Stimulated activated CD4-positive, alpha-beta T cell treated with anti-CD3 and anti-CD28 coated beads, Interleukin-4, amount 100 ng/mL, for 4 hours (primary cell): ENCODE measurements around the gene MOB3C.

Experiments used
- DNase-seq, 2 experiments: peaks; one replicate each; pipeline ENCODE4 v3.0.0-alpha.2; 2020

MOB3C gene

DNA sequence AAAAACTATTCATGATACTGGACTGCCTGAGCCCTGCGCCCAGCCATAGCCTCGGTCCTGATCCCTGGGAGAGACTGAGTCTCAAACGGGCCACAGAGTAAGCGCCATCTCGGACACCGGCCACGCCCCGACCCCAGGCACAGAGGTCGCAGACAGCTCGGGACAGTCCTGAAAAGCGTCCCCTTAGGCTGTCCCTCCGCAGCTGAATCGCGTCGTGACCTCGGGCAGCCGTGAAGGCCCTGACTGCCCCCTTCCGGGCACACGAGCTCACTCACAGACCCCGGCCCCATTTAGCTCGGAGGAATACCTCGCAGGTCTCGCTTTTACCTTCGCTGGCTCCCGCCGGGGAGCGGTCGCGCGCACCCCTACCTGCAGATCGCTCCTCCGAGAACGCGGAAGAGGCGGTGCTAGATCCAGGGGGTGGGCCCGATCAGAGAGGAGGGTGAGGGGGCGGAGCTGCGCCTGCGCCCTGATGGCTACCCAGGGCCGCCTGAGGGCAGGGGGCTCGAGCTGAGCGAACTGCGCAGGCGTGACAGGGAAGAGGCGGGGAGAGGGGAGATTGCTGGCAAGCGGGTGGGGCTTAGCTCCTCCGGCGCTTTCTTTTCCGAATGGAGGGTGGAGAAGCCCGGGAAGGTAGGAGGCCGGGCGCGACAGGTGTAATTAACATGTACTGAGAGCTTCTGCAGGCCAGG lies 12.6 kb downstream of the MOB3C start, which contains the start of gene MKNK1:
MKNK1 (minus strand) TSS at position 411 of the 692 bp plus-strand sequence. CDS start 20,941 bp downstream, outside the sequence.
- peak; percentile 98 to 99 for DNase-seq

DNA sequence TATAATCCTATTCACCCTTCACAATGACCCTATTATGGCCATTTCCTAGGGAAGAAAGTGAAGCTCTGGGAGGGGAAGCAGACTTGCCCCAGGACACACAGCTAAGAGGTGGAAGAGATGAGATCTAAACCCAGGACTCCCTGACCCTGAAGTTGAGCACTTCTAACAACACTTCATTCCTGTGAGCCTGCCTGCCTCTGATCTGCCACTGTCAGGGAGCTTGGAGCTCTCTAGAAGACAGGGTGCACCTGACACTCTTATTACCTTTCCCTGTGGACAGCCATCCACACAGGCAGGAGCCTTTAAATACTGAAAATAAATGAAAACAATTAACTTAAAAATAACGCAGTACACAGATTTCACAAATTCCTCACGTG lies 13.1 kb downstream of the MOB3C start:
- no peak for DNase-seq

DNA sequence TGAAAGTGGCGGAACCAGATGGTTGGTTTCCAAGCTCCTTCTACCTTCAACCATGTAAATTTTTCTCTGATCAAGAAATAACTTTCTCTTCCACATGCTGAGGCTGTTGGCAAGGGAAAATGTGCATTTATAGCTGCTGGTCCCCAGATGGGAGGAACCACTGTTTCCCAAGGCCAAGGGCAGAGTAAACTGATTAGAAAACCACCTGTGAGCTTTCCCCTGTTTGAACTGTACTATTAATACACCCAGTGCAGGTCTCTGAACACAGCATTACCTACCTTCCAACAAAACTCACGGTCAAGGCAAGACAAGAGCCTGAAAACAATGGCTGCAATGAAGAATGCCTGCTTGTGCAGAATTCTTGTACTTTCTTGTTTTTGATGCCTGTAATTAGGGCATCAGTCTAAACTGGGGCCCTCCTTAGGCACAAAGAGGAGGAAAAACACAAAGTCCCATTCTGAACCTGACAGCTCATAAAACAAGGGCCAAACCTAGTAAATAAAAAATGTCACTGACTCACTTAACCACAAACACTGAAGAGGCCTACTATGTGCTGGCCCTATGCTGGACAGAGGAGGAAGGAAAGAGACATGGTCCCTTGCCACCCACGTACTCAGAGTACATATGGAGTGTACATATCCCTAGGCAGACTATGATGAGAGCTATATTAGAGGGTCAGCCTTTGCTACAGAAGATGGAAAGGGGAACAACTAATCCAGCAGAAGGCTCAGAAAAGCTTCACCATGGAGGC lies 15.2 kb downstream of the MOB3C start:
- no peak for DNase-seq

DNA sequence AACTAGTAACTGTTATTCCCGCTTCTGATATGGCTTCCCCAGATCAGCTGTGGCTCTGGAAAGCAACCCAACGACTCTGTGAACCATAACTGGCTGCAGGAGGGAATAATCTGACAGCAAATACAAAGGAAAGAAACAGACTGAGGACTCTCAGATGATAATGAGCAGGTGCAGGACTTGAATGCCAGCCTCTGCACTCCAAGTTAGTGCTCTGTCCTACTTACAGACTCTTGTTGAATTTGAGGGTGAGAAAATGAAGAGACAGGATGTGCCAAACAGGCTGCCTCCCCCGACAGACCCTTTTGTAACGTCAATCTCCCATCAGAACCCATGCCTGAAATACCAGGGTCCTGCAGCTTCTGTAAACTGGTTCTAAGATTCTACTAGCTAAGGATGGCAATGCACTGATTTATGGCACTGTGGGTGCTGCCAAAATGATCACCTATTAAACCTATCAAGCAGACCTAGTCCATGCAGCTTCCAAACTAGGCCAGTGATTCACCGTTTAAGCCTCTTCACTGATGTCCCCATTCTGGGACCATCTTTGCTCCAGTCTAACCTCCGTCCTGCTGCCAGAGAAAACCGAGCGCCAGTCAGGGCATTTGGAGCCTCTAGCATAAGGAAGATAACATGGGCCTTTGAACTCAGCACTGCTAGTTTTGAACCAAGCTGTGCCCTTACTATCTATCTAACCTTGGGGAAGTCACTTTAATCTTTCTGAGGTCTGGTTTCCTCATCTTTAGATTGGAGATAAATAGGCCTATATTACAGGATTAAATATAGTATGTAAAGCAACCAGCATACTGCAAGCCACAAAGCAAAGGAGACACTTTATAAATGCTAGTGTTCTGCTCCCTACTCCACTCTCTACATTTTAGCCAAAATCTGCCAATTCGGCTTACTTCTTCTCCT lies 17.3 kb downstream of the MOB3C start:
- no peak for DNase-seq

DNA sequence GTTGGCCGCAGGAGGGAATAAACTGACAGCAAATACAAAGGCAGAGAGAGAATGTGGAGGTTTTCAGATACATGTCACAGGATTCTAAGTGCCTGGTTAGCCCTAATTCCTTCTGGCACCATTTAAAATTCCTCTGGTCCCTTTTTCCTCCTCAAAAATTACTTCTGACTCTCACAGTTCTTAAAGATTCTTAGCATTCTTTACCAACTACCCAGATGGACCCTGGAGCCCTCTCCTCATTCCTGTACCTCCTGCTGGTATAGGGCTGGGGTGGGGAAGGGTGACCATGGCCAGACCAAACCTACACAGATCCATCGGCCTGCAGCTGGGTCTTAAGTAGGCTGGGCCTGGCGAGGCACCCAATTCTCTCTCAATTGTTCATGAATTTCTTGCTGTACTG lies 19.8 kb downstream of the MOB3C start:
- no peak for DNase-seq

DNA sequence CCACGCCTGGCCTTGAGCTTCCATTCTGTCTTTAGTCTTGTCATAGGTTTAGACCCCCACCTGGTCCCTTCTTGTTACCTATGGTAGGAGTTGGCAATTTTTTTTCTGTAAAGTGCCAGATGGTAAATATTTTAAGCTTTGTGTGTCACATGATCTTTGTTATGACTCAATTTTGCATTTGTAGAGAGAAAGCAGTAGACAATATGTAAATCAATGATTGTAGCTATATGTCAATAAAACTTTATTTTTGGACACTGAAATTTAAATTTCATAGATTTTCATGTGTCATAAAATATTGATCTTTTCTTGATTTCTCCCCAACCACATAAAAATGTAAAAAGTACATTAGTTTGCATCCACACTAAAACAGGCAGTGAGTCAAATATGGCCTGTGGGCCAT lies 20.6 kb downstream of the MOB3C start:
- DNase-seq: no peak

DNA sequence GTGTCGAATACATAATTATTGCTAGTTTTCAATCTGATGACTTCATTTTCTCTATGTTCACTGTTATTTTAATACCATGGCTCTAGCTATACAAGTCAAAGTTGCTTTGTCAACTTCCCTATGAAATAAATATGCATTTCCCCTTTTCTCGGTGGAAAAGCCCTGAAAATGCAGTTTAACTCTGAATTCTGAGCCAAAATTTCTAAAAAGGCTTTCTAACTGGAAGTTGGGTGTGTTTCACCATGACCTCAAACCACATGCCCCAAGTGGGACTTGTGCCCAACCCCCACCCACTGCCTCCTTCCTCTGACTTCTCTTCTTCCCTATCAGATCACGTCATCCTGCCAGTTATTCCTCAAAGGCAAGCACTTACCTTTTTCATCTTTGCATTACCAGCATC lies 21.5 kb downstream of the MOB3C start:
- DNase-seq: no peak

DNA sequence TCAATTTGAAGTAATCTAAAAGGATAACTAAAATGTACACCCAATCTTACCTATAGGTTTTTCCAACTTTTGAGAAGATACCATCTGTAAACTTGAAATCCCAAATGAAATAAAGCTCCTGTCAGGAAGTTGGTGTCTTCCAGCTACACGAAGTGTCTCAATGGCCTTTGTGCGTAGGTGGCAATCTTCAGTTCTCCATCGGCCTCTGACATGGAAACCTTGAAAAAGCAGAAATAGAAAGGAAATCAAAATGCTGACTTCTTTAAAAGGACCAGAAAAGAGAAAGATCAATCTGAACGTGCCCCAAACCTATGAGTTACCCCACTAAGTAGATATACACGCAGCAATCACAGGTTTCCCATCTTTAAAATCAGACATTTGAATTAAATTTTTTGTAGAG lies 22.5 kb downstream of the MOB3C start:
- DNase-seq: no peak

DNA sequence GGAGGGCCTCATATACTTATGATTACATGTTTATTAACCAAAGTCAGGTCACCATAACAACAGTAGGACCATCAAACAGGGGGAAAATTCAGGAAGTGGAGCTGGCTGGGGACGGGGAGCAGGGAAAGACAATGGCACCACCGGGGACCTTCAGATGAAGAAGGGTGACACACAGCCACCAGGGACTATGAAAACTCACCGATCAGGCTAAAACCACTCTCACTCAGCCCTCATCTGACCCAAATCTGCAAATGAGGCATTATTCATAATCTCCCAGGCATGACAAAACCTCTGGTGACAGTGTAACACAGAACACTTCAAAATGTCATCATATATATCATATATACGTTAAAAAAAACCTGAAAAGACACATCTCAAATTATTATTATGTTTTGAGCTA lies 23.8 kb downstream of the MOB3C start:
- DNase-seq: no peak

DNA sequence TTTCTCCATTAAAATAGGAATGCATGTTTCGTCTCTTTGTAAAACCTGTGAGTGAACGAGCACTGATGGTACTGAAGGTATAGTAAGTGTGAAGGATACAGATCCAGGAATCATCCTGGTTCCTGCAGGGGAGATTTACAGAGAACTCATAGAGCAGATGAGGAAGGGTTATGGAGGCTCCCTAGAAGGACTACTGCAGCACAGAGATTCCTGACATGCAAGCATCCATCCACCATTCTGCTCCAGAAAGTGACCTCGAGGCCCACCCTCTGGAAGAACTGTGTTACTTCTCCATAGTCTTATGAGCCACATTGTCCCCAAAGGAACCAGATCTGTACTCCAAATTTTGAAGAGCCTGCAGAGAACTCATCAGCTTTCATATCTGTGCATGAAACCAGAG lies 27.1 kb downstream of the MOB3C start:
- DNase-seq: no peak

DNA sequence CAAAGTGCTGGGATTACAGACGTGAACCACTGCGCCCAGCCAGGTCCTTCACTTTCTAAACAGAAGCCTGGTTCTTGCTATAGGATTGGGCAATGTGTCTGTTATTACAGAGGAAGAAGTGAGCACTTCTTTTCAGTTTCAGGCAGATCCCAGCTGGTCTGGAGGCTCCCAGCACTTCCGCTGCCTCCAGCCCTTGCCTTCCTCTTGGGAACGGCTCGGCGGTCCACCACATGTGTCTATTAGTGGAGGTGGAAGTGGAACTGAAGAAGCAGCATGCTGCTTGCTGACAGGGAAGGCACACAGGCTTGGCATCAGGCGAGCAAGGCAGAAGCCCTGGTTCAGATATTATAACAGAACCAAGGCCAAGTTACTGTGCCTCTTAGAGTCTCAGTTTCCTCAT lies 29.5 kb downstream of the MOB3C start:
- DNase-seq: no peak

DNA sequence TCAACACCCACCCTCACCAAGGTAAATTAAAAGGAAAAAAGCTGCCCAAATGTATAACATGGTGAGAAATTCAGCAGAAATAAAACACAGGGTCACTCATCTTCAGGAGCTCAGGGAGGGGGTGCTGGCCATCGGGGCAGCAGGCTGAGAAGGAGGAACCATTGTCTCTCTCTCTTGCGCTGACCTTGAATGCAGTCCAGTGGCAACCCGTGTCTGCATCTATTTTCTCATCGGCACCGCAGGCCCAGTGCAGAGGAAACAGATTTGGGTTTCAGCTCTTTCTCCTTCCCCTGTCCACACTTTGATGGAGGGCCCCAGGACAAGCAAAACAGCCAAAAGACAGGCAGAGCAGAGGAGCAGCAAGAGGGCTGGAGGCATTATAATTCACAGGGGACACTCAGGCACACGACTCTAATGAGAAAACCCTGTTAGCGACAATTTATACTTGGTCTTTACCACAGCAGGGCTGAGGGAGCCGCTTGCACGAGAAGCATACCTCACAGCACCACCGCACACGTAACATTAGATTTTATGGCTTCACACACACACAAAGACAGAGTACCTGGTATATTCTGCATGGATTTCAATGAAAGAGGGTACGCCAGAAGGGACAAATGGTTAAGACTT lies 31.2 kb downstream of the MOB3C start:
- no peak for DNase-seq

DNA sequence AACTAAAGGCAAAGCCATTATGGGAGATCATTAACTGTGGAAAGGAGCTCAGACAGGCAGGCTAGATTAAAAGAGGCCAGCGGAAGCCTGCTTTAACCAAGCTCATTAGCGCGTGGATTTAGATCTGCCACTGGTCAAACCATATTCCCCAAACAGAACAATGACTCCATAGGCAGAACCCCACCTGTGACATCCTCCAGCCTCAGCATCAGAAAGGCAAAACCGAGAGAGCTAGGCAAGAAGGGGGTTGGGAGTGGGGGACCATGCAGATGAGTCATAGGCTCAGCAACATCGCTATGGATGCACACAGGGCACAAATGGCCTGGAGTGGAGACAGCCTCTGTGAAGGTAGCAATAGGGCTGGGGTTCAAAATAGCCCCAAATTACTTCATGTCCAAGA lies 33.1 kb downstream of the MOB3C start:
- no peak for DNase-seq

DNA sequence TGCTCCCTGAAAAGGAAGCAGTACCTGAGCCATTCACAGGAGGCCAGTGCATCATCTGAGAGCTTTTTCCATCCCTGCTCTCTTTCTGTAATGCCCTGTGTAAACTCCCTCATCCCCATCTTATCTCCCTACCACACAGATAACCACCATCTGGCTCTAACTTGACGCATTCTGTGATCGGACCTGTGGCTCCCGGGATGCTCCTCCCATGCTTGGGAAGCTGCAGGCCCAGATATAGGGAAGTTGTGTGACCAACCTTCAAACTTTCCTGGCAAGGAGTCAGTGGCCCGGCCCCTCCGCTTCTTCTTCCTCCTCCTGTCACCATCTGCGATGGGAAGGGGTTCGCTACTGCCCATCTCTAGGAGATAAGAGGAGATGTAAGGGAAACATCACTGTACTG lies 33.6 kb downstream of the MOB3C start:
- no peak for DNase-seq

DNA sequence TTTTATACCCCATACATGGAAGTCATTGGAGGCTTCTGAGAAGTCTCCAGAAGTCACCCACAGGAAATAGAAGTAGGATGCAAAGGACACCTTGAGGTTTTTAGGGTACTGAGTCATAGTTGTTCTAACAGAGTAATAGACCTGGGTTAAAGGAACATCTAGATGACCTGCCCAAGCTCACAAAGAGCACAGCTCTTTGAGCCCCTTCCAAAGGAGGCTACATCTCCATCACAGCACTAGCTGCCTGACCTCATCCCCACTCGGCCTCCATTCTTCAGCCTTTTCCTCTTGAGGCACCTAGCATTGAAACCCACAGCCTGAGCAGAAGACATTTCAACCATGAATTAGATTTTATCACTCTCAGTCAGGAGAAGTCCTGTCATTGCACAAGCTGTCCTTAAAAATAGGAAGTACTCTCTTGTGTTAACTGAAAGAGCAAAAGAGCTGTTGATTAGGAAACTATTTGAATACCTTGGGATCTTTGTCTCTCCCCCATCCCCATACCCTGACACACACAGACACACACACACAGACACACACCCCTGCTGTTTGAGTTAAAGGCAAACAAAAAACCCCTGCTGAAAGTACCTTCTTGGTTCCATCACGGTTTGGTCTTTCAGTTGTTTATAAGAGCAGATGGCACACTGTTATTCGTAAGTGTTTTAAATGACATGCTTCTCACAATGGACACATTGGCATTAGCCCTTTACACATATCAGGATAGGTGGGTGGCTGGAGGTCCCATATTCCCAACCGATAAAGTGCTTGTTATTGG lies 34.7 kb downstream of the MOB3C start:
- DNase-seq: no peak

DNA sequence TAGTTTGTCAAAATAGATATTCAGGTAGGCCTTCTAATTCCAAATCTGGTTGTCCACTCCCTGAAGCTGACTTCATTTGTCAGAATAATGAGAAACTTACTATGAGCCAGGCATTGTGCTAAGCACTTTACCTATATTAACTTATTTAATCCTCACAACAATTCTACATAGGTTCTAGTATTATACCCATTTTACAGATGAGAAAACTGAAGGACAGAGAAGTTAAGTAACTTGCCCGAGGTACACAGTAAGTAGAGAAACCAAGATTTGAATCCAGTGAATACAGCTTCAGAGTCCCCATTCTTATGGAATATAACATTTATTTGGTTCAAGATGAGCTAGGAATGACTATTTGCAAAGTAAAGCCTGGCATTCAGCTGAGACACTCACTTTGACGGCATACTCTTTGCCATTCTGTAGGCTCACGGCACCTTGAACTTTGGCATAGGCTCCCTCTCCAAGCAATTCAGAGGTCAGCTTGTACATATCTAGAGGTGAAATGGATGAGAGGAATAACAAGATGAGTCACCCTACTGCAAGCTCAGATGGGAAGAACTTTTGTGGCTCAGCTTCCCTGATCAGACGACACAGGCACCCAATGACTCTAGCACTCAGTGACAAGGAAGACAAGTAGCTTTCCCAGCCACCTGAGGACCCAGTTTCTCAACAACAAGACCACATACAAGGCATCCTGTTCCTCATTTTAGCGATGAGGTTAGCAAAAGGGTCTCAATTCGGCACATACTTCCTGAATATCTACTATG lies 36.3 kb downstream of the MOB3C start:
- DNase-seq: no peak

DNA sequence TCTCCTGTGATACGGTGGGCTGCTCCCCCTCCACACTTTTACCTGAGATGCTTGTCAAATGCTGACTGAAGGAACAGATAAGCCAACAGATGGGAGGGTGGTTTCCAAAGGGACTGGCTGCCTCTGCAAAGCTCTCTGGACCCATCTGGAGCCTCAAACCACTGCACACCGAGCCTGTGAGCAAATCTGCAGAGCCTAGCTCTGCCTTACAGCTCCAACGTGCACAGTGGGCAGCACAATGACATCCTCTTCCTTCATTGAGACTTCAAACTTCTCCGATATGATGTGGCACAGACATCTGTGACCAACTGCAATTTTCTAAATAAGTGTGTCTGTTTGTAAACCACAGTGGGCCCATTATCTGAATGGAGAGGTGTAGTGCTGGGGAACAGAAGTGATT lies 38.9 kb downstream of the MOB3C start:
- no peak for DNase-seq

DNA sequence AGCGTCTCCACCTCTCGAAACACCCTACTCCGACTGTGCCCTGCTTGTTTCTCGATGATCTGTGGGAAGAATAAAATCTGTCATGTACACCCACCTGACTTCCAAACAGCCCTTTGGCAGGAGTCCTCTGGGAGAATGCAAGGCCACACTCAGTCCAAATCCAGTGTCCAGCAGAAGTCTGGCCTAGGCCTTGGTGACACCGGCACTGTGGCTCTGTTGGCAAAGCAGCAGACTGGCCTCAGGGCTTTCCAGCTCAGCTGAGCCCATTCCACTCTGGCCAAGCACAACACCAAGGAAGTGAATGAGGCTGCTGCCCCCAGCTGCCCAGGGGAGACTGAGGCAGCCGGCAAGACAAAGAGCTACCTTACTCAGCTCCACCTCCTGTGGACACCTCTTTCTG lies 40.0 kb downstream of the MOB3C start:
- DNase-seq: no peak

DNA sequence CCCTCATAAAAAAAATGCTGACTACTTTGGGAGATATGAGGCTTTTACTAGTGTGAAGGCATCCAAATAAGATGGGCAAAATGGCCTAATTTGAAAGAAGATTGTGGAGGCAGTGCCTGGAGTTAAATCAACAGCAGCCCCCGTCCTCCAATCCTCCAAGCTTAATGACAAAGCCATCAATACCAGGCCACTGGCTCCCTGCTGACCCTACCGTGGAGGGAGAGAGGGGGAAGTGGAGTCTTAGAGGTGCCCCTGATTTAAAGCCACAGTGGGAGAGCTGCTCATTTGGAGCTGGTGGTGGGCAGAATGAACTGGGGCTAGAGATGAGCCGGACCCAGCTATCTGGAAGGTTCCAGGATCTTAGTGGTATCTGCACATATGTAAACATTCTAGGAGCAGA lies 40.8 kb downstream of the MOB3C start:
- DNase-seq: no peak

DNA sequence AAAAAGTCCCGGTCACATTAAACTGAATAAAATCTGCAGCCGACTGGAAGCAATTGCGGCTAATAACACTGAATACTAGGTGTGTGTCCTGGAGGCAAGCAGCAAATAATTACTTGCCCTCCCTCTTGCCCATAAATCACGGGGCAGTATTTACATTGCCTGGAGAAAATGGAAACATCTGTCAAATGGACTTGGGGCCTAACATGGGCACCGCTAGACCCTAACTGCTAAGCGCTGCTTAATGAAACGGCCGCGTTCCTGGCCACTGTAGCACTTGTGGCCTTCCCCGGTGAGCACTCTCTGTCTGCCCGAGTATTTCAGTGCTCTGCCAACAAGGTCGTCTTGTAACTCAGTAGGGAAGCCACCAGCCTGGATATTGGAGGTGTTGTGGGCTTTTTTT lies 41.3 kb downstream of the MOB3C start:
- DNase-seq: no peak

DNA sequence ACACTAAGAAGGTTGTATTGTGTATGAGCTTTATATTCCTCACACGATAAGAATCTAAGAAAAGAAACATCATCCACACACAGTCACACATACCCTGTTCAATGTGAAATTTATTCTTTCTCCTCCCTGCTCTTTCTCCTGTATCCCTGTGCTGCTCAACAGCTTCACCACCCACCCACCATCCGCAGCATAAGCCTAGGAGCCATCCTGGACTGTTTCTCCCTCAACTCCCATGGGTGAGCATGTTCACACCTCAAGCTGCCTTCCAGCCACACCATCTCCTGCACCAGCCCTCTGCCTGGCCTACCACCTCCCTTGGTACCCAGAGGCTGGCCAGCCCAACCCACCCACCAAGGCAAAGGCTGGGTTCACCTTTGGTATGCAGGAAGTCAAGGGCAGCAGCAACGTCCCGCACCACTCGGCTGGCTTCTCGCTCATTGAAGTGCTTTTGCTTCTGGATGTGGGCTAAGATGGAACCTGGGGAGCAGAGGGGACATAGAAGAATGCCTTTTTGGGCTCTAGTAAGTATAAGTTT lies 44.9 kb downstream of the MOB3C start:
- DNase-seq: no peak
